Measurements from ENCODE around the gene CCDC54. TPM values are rescaled to one million over a fixed set of nuclear protein-coding genes. Genes with fewer than 3 reads are reported as not detected.

CCDC54 gene
- total RNA-seq, 4 donors from 2014 or later = 0.40 TPM; not detected in 3

GRCh38 chr3:107373896-107374295 is 3.3 kb upstream of the CCDC54 start:
- Histone ChIP-seq H3K27me3 (no peaks in the 10 kb centered on the region), H3K27ac (no peak overlapping the region), H3K9me3 (no peaks in the 10 kb centered on the region), H3K4me3 (replicated peaks in 1 of 3) (no peak overlapping the region), H3K4me1 (no peaks in the 10 kb centered on the region), H3K36me3 (no peaks in the 10 kb centered on the region)
- no peak for TF ChIP-seq POLR2A (IDR thresholded peaks at IDR 0.05)
- TF ChIP-seq, protein P1, sequence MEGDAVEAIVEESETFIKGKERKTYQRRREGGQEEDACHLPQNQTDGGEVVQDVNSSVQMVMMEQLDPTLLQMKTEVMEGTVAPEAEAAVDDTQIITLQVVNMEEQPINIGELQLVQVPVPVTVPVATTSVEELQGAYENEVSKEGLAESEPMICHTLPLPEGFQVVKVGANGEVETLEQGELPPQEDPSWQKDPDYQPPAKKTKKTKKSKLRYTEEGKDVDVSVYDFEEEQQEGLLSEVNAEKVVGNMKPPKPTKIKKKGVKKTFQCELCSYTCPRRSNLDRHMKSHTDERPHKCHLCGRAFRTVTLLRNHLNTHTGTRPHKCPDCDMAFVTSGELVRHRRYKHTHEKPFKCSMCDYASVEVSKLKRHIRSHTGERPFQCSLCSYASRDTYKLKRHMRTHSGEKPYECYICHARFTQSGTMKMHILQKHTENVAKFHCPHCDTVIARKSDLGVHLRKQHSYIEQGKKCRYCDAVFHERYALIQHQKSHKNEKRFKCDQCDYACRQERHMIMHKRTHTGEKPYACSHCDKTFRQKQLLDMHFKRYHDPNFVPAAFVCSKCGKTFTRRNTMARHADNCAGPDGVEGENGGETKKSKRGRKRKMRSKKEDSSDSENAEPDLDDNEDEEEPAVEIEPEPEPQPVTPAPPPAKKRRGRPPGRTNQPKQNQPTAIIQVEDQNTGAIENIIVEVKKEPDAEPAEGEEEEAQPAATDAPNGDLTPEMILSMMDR (IDR thresholded peaks at IDR 0.05) = no peak
- intact Hi-C loops (cut with DNase I) = no loop called here
- DNase-seq = no peak
- WGBS, 2 donors = 75 to 78% methylated on average over 6 of the region's 6 CpGs

GRCh38 chr3:107375682-107376081 is 1.6 kb upstream of the CCDC54 start:
- 61 to 70% methylated on average over 2 of the region's 2 CpGs for WGBS, 2 donors
- no peak for DNase-seq
- Histone ChIP-seq H3K27ac (no peak overlapping the region), H3K36me3 (no peaks in the 10 kb centered on the region), H3K4me3 (replicated peaks in 1 of 3) (no peak overlapping the region), H3K4me1 (no peaks in the 10 kb centered on the region), H3K27me3 (no peaks in the 10 kb centered on the region), H3K9me3 (no peaks in the 10 kb centered on the region)
- no peak for TF ChIP-seq POLR2A (IDR thresholded peaks at IDR 0.05)
- TF ChIP-seq, protein P1 (IDR thresholded peaks at IDR 0.05) = no peak
- intact Hi-C loops (cut with DNase I) = no loop called here

DNA sequence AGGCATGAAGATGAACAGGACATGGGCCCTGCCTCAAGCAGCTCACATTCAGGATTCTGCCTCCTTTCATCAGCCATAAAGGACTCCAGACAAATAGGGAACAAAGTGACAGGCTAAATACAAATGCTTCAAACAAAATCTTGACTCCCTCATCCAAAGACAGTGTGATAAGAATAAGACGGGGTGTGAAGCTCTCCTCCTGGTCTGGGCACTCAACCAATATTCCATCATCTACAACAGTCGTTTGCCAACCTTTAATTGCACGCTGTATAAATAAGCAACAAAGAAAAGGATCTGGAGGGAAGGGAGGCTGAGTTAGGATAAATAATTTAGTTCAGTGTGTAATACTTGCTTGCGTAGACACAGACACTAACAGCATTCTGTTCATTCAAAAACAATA is 5.4 kb downstream of the CCDC54 start:
- H3K27ac ChIP-seq = no peak overlapping the region
- intact Hi-C loops (cut with DNase I) = no loop called here
- no peaks in the 10 kb centered on the region for H3K36me3 ChIP-seq
- TF ChIP-seq, protein P1 (IDR thresholded peaks at IDR 0.05) = no peak
- TF ChIP-seq POLR2A (IDR thresholded peaks at IDR 0.05) = no peak
- no peaks in the 10 kb centered on the region for H3K27me3 ChIP-seq
- no peak overlapping the region for H3K4me3 ChIP-seq (replicated peaks in 1 of 3)
- no peaks in the 10 kb centered on the region for H3K4me1 ChIP-seq
- H3K9me3 ChIP-seq = no peaks in the 10 kb centered on the region
- DNase-seq = no peak
- 69 to 76% methylated on average over 4 of the region's 4 CpGs for WGBS, 2 donors

DNA sequence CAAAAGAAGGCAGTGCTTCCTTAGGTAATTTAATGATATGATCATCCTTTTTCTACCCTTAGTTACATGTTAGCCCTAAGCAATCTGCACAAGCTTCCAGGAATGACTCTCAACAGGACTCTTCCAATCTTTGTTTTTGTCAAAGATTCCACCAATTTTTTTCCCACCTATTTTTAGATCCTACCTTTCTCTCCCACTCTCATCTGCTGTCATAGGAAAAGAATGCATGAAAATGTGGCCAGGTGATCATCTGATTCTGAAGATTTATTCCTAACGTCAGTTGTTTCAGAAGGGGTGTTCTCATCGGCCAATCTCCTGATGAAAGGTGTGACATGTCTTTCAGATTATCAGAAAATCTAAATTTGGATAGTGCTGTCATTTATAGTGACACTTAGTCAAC is 7.2 kb downstream of the CCDC54 start:
- WGBS, 2 donors = 87 to 91% methylated on average over 2 of the region's 2 CpGs
- DNase-seq = no peak
- H3K4me3 ChIP-seq (replicated peaks in 1 of 3) = no peak overlapping the region
- intact Hi-C loops (cut with DNase I) = no loop called here
- H3K27me3 ChIP-seq = no peaks in the 10 kb centered on the region
- TF ChIP-seq POLR2A (IDR thresholded peaks at IDR 0.05) = no peak
- TF ChIP-seq, protein P1 (IDR thresholded peaks at IDR 0.05) = no peak
- H3K36me3 ChIP-seq = no peaks in the 10 kb centered on the region
- H3K27ac ChIP-seq = no peak overlapping the region
- H3K9me3 ChIP-seq = no peaks in the 10 kb centered on the region
- no peaks in the 10 kb centered on the region for H3K4me1 ChIP-seq

GRCh38 chr3:107384907-107385306 is 7.7 kb downstream of the CCDC54 start:
- Histone ChIP-seq H3K27ac (no peak overlapping the region), H3K36me3 (no peaks in the 10 kb centered on the region), H3K4me1 (no peaks in the 10 kb centered on the region), H3K27me3 (no peaks in the 10 kb centered on the region), H3K4me3 (replicated peaks in 1 of 3) (no peak overlapping the region), H3K9me3 (no peaks in the 10 kb centered on the region)
- DNase-seq = no peak
- intact Hi-C loops (cut with DNase I) = no loop called here
- WGBS, 2 donors = 58 to 59% methylated on average over 2 of the region's 2 CpGs
- no peak for TF ChIP-seq POLR2A (IDR thresholded peaks at IDR 0.05)
- TF ChIP-seq, protein P1 (IDR thresholded peaks at IDR 0.05) = no peak
